GM21786 (cell line): Measurements from ENCODE around the gene ABCC10.
A peak's percentile ranks its signal among the peaks of the same experiment; 100 is the strongest.
"Not testable (repeated sequence)": the region's sequence is repeated elsewhere in the genome, so short reads cannot be mapped to it uniquely, and the experiment has no call there.

Experiments used
- ATAC-seq: cut with Tn5 transposase; IDR thresholded peaks from one replicate; pipeline ENCODE4 v1.9.1; 2021; ENCODE audit not compliant: unreplicated experiment

Gene ABCC10

GRCh38 chr6:43427406-43428111 lies at the start of gene ABCC10:
Gene ABCC10 (plus strand): TSS chr6:43427541. CDS start chr6:43427979, 438 bp downstream.
- ATAC-seq: peak; percentile 90

GRCh38 chr6:43377710-43378229 lies 49.6 kb upstream of the ABCC10 start:
- ATAC-seq: no peak

GRCh38 chr6:43378631-43379030 lies 48.7 kb upstream of the ABCC10 start:
- ATAC-seq: no peak

- not testable (repeated sequence) for ATAC-seq
Measured at GRCh38 chr6:43380858-43381257, 46.5 kb upstream of the ABCC10 start.

GRCh38 chr6:43383021-43383667 lies 44.2 kb upstream of the ABCC10 start:
- ATAC-seq: no peak

GRCh38 chr6:43386492-43386891 lies 40.8 kb upstream of the ABCC10 start:
- ATAC-seq: no peak

GRCh38 chr6:43389730-43390295 lies 37.5 kb upstream of the ABCC10 start:
- ATAC-seq: no peak

GRCh38 chr6:43390753-43391439 lies 36.4 kb upstream of the ABCC10 start:
- not testable (repeated sequence) for ATAC-seq

GRCh38 chr6:43391440-43392031 lies 35.8 kb upstream of the ABCC10 start:
- no peak for ATAC-seq

- ATAC-seq: not testable (repeated sequence)
Measured at GRCh38 chr6:43393133-43393532, 34.2 kb upstream of the ABCC10 start.

- no peak for ATAC-seq
Measured at GRCh38 chr6:43393602-43394001, 33.7 kb upstream of the ABCC10 start.

GRCh38 chr6:43394982-43395381 lies 32.4 kb upstream of the ABCC10 start:
- no peak for ATAC-seq

- no peak for ATAC-seq
Measured at GRCh38 chr6:43395776-43396175, 31.6 kb upstream of the ABCC10 start.

GRCh38 chr6:43396408-43397149 lies 30.8 kb upstream of the ABCC10 start:
- ATAC-seq: no peak

GRCh38 chr6:43399932-43400487 lies 27.3 kb upstream of the ABCC10 start:
- no peak for ATAC-seq

GRCh38 chr6:43401730-43402129 lies 25.6 kb upstream of the ABCC10 start:
- ATAC-seq: no peak

GRCh38 chr6:43402820-43403219 lies 24.5 kb upstream of the ABCC10 start:
- ATAC-seq: no peak

GRCh38 chr6:43405354-43405753 lies 22.0 kb upstream of the ABCC10 start:
- no peak for ATAC-seq

- no peak for ATAC-seq
Measured at GRCh38 chr6:43407296-43407695, 20.0 kb upstream of the ABCC10 start.

- ATAC-seq: no peak
Measured at GRCh38 chr6:43408259-43408658, 19.1 kb upstream of the ABCC10 start.
